GM19468 (cell line): Measurements from ENCODE around the gene SPAM1.
"Not testable (repeated sequence)": the region's sequence is repeated elsewhere in the genome, so short reads cannot be mapped to it uniquely, and the experiment has no call there.

Source experiments
- ATAC-seq: cut with Tn5 transposase; IDR thresholded peaks from one replicate; pipeline ENCODE4 v1.9.1; 2021; ENCODE audit warnings: mild to moderate bottlenecking, moderate library complexity, moderate number of reproducible peaks; ENCODE audit not compliant: unreplicated experiment; ENCODE audit errors: extremely low read depth

The SPAM1 gene

DNA sequence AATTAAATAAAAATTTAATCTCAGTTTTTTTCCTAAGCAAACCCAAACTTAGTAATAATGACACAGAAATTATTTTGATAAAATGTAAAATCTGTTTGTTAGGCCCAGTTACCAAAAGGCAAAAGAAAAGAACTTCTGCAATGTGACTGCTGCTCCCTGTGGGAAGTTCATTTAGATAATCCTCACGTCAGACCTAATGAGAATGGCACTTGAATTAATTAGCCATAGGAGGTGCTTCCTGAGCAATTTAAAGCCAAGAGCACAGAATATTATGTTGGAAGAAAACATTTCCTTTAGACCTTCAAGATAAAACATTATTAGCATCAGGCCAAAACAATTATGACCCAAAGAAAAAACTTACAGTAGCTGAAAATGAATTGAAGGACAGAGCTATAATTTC, 19.4 kb downstream of the SPAM1 start:
- ATAC-seq: no peak

GRCh38 chr7:123945938-123946337, 20.9 kb downstream of the SPAM1 start:
- no peak for ATAC-seq

GRCh38 chr7:123948136-123948535, 23.1 kb downstream of the SPAM1 start:
- ATAC-seq: no peak

DNA sequence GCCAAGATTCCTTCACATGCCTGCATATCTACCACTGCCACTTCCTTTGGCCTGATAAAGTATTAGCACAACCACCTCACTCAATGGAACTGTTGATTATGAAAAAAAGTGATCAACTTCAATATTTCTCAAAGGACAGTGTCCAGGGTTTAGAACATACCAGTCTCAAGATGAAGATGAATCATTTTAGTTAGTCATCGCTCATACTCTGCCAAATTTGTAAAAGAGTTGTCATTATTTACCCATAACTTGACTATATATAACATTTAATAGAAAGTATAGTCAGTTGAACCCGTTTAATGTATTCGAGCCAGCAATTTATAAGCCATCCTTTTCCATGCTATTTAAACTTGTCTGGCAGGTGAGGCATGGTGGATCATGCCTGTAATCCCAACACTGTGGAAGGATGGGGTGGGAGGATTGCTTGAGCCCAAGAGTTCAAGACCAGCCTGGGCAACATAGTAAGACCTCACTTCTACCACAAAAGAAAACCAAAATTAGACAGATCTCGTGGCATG, 33.2 kb downstream of the SPAM1 start:
- no peak for ATAC-seq

DNA sequence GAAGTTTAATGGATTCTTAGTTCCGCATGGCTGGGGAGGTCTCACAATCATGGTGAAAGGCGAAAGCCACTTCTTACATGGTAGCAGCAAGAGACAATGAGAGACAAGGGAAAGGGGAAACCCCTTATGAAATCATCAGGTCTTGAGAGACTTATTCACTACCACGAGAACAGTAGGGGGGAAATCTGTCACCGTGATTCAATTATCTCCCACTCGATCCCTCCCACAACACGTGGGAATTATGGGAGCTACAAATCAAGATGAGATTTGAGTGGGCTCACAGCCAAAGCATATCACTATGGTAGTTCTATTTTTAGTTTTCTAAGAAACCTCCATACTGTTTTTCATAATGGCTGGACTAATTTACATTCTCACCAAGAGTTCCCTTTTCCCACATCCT, 36.7 kb downstream of the SPAM1 start:
- no peak for ATAC-seq

DNA sequence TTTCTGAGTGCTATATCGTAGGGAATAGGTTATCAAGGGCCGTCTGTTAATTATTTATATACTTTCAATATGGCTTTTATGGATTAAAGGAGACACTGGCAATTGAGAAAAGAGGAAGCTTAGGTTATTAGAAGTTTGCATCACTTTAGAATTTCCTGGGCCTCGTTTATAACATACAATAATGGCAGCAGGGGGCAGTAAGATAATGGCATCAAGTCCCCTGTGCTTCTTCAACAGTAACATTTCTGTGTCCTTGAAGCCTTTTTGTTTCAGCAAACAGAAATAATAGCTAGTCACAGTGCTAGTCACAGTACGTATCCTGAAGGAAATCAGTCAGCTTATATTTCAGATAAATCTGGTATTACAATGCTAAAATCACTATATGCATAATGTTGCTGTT, 41.9 kb downstream of the SPAM1 start:
- no peak for ATAC-seq

DNA sequence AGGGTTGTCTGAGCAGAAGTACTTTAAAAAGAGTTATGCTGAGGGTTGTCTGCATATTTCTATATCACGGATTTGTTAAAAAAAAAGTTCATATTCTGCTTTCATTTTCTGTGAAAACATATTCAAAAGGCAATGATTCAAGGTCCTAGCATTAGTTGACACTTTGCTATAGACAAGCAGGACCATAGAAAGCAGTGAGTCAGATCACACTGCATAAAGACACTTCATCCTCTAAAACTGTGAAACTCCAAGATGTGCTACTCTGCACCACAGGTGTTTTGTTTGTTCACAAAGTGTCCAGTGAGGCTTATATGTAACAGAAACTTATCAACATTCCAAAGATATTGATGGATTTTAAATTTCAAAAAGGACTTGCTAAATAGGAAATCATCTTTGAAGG, 47.0 kb downstream of the SPAM1 start:
- no peak for ATAC-seq

DNA sequence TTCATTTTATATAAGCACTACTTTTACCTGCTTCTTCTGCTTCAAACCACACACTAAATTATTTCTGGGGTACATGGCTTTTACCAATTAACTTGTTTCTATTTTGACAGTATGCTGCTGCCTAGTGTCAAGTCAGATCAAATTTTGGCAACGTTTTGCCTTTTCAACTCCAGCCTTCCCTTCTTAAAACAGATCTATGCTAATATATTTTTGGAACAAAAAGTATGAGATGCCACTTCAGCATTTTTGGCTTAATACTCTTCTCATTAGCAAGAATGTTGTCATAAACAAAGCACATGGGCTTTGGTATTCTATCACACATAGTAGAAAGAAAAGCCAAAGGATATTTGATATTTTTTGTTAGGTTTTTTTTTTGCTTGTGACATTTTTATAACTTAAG, 47.8 kb downstream of the SPAM1 start:
- no peak for ATAC-seq

DNA sequence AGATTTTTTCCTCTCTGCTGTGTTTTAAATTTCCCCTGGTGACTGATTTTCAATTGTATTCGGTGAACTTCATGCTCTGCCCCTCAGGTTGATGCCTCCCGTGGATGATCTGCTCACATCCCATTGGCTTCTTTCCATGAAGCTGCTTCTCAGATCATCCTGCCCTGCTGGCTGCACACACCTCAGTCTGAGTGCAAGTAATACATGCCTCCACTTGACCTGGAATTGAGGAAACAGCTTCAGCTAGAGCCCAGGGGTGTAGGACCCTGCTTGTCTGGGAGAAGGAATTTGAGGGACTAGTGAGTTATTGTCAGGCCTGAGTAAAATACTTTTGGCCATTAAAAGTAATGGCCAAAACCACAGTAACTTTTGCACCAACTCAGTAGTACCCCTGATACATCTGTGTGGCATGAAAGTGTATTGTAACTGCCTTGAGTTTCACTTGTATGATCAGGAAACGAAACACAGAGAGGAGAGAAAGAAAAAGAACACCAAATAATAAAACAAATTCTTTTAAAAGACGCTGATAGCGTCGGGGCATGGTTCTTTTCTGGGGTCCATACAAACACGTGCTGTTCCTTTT, 49.4 kb downstream of the SPAM1 start:
- ATAC-seq: no peak

GRCh38 chr7:123975084-123975483, 50.0 kb downstream of the SPAM1 start:
- no peak for ATAC-seq

- ATAC-seq: no peak
Measured at GRCh38 chr7:123977081-123977480, 52.0 kb downstream of the SPAM1 start.

GRCh38 chr7:123979876-123980275, 54.8 kb downstream of the SPAM1 start:
- no peak for ATAC-seq

- no peak for ATAC-seq
Measured at GRCh38 chr7:123987445-123987844, 62.4 kb downstream of the SPAM1 start.

GRCh38 chr7:123992913-123993518, 68.0 kb downstream of the SPAM1 start:
- ATAC-seq: no peak

DNA sequence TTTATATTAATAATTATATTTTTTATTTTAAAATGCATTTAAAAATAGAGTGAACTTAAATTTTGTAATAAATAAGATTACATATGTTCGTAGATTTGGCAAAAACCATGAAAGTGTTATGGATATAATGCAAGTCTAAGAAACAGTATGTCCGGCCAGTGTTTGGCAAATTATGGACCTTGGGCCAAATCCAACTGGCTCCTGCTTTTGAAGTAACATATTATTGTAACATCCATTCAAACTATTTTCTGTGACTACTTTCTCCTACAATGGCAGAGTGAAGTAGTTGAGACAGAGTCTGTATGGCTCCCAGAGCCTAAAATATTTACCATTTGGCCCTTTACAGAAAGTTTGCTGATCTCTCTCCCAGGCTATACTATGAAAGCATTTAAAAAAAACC, 69.0 kb downstream of the SPAM1 start:
- ATAC-seq: no peak

- ATAC-seq: no peak
Measured at GRCh38 chr7:123994449-123994848, 69.4 kb downstream of the SPAM1 start.

DNA sequence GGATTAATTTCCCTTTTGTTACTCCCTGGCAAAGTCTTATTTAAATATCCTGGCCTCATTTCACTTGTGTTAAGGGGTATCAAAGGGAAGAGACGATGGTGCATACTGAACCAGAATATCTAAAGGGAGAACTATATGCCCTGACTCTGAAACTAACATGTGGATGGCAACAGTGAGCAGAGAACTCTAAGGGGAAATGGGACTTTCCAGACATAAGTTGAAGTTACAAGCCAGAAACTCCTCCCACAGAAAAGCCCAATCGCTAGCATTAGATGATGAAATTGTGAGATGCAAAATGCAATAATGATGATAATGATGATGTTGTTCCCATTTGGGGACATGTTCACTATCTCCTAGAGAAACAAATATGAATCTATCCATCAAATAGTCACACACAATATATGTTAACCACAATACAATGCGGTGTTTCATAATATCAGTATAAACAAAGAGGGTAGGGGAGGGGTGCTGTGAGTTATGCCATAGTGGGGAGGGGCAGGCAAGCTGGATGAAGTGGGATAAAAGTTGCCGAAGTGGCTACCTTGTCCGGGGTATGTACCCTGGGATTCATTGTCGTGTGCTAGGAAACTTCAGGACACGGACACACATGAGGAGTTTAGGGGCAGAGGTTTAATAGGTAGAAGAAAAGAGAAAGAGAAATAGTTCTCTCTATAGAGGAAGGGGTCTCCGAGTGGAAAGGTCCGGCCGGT, 70.7 kb downstream of the SPAM1 start:
- ATAC-seq: no peak

GRCh38 chr7:123996327-123996625, 71.2 kb downstream of the SPAM1 start:
- no peak for ATAC-seq

- no peak for ATAC-seq
Measured at GRCh38 chr7:123998921-123999320, 73.9 kb downstream of the SPAM1 start.

- ATAC-seq: no peak
Measured at GRCh38 chr7:123999703-124000102, 74.7 kb downstream of the SPAM1 start.

DNA sequence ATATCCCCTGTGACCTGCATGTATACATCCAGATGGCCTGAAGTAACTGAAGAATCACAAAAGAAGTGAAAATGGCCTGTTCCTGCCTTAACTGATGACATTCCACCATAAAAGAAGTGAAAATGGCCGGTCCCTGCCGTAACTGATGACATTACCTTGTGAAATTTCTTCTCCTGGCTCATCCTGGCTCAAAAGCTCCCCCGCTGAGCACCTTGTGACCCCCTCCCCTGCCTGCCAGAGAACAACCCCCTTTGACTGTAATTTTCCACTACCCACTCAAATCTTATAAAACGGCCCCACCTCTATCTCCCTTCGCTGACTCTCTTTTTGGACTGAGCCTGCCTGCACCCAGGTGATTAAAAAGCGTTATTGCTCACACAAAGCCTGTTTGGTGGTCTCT, 83.3 kb downstream of the SPAM1 start:
- not testable (repeated sequence) for ATAC-seq

DNA sequence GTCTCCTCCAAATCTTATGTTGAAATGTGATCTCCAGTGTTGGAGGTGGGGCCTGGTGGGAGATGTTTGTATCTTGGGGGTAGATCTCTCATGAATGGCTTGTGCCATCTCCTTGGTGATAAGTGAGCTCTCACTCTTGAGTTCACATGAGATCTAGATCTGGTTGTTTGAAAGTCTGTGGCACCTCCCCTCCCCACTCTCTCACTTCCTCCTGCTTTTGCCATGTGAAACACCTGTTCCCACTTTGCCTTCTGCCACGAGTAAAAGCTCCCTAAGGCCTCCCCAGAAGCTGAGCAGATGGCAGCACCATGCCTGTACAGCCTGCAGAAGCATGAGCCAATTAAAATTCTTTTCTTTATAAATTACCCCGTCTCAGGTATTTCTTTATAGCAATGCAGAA, 84.3 kb downstream of the SPAM1 start:
- no peak for ATAC-seq
